ENCODE results near the gene NFATC4. TPM values are rescaled to one million over a fixed set of nuclear protein-coding genes. Genes with fewer than 3 reads are reported as not detected.

NFATC4 gene
- total RNA-seq, 1 experiment from 2014 or later = 15.1 TPM

- CTCF ChIA-PET = no interaction called here
- H3K36me3 ChIP-seq (ENCODE audit: low read depth, low read length) = no peaks in the 10 kb centered on the region
- H3K27ac ChIP-seq (ENCODE audit: low read length) = no peak overlapping the region
- H3K4me2 ChIP-seq (ENCODE audit: low read length) = no peak overlapping the region
- no TSS peak for BruUV-seq (replicated peaks)
- DNase-seq (peak; percentile 21), ATAC-seq (no peak)
- no peaks in the 10 kb centered on the region for H3K27me3 ChIP-seq (ENCODE audit: low read length)
- no peak overlapping the region for H3K4me3 ChIP-seq (ENCODE audit: low read length)
- H3K9ac ChIP-seq (ENCODE audit: low read length) = no peak overlapping the region
- H4K20me1 ChIP-seq (ENCODE audit: low read length) = no peaks in the 10 kb centered on the region
- no peaks in the 10 kb centered on the region for H3K79me2 ChIP-seq (ENCODE audit: low read length)
- H3K4me1 ChIP-seq (ENCODE audit: insufficient read depth, low read length) = peaks cover 5% of the 10 kb centered on the region; the same call in 1 of the 2 replicates
- TF ChIP-seq CTCF (conservative IDR thresholded peaks at IDR 0.05; ENCODE audit: low read depth, low read length) (no peak), EZH2 (IDR thresholded peaks at IDR 0.05; ENCODE audit: low read length, unreplicated experiment) (no peak), EZH2phosphoT487 (IDR thresholded peaks at IDR 0.05; ENCODE audit: borderline replicate concordance, low read length) (no peak)
- intact Hi-C loops (cut with micrococcal nuclease) = no loop called here
- H3K9me3 ChIP-seq (ENCODE audit: low read length) = no peaks in the 10 kb centered on the region
- H2AFZ ChIP-seq (ENCODE audit: low read length) = no peak overlapping the region
- H3K9me2 ChIP-seq (replicated peaks; ENCODE audit: low read length) = no peaks in the 10 kb centered on the region
- H3F3A ChIP-seq (ENCODE audit: low read length, unreplicated experiment) = no peaks in the 10 kb centered on the region
- POLR2A ChIA-PET (ENCODE audit: unreplicated experiment) = no interaction called here
Observed at GRCh38 chr14:24403294-24403998, 35.5 kb downstream of the NFATC4 start.

- Histone ChIP-seq H3K4me3 (ENCODE audit: low read length) (no peak overlapping the region), H3K4me1 (ENCODE audit: insufficient read depth, low read length) (0 out of 2 replicates have a peak, but pooled peaks cover 5% of the 10 kb centered on the region), H2AFZ (ENCODE audit: low read length) (no peak overlapping the region), H3K9ac (ENCODE audit: low read length) (no peak overlapping the region), H3F3A (ENCODE audit: low read length, unreplicated experiment) (no peaks in the 10 kb centered on the region), H3K79me2 (ENCODE audit: low read length) (no peaks in the 10 kb centered on the region), H3K9me2 (replicated peaks; ENCODE audit: low read length) (no peaks in the 10 kb centered on the region), H3K4me2 (ENCODE audit: low read length) (no peak overlapping the region), H3K36me3 (ENCODE audit: low read depth, low read length) (no peaks in the 10 kb centered on the region), H3K9me3 (ENCODE audit: low read length) (no peaks in the 10 kb centered on the region), H4K20me1 (ENCODE audit: low read length) (no peaks in the 10 kb centered on the region), H3K27me3 (ENCODE audit: low read length) (no peaks in the 10 kb centered on the region), H3K27ac (ENCODE audit: low read length) (no peak overlapping the region)
- BruUV-seq (replicated peaks) = no TSS peak
- DNase-seq (no peak), ATAC-seq (no peak)
- POLR2A ChIA-PET (ENCODE audit: unreplicated experiment) = no interaction called here
- CTCF ChIA-PET = no interaction called here
- intact Hi-C loops (cut with micrococcal nuclease) = no loop called here
- TF ChIP-seq CTCF (conservative IDR thresholded peaks at IDR 0.05; ENCODE audit: low read depth, low read length) (no peak), EZH2 (IDR thresholded peaks at IDR 0.05; ENCODE audit: low read length, unreplicated experiment) (no peak), EZH2phosphoT487 (IDR thresholded peaks at IDR 0.05; ENCODE audit: borderline replicate concordance, low read length) (no peak)
Observed at GRCh38 chr14:24404814-24405213, 36.8 kb downstream of the NFATC4 start.

GRCh38 chr14:24406416-24406815, 38.4 kb downstream of the NFATC4 start:
- no peak for DNase-seq
- Histone ChIP-seq H3K9me3 (ENCODE audit: low read length) (no peaks in the 10 kb centered on the region), H3K79me2 (ENCODE audit: low read length) (no peaks in the 10 kb centered on the region), H3K27ac (ENCODE audit: low read length) (no peak overlapping the region), H3F3A (ENCODE audit: low read length, unreplicated experiment) (no peaks in the 10 kb centered on the region), H3K4me3 (ENCODE audit: low read length) (no peak overlapping the region), H3K4me1 (ENCODE audit: insufficient read depth, low read length) (0 out of 2 replicates have a peak, but pooled peaks cover 5% of the 10 kb centered on the region), H2AFZ (ENCODE audit: low read length) (no peak overlapping the region), H3K36me3 (ENCODE audit: low read depth, low read length) (no peaks in the 10 kb centered on the region), H4K20me1 (ENCODE audit: low read length) (no peaks in the 10 kb centered on the region), H3K9me2 (replicated peaks; ENCODE audit: low read length) (no peaks in the 10 kb centered on the region), H3K9ac (ENCODE audit: low read length) (no peak overlapping the region), H3K4me2 (ENCODE audit: low read length) (no peak overlapping the region), H3K27me3 (ENCODE audit: low read length) (no peaks in the 10 kb centered on the region)
- no TSS peak for BruUV-seq (replicated peaks)
- TF ChIP-seq CTCF (conservative IDR thresholded peaks at IDR 0.05; ENCODE audit: low read depth, low read length) = no peak
- TF ChIP-seq EZH2phosphoT487 (IDR thresholded peaks at IDR 0.05; ENCODE audit: borderline replicate concordance, low read length) = no peak
- TF ChIP-seq EZH2 (IDR thresholded peaks at IDR 0.05; ENCODE audit: low read length, unreplicated experiment) = no peak
- CTCF ChIA-PET = no interaction called here
- POLR2A ChIA-PET (ENCODE audit: unreplicated experiment) = no interaction called here
- ATAC-seq = no peak
- intact Hi-C loops (cut with micrococcal nuclease) = no loop called here
